Inferior parietal cortex (tissue), 1 donor: ENCODE results near the gene C5AR2.
"Not testable (repeated sequence)": the region's sequence is repeated elsewhere in the genome, so short reads cannot be mapped to it uniquely, and the experiment has no call there.

Experiments
- DNase-seq: peaks from one replicate; pipeline ENCODE4 v3.0.0-alpha.2; 2016; ENCODE audit errors: extremely low spot score

Gene C5AR2

DNA sequence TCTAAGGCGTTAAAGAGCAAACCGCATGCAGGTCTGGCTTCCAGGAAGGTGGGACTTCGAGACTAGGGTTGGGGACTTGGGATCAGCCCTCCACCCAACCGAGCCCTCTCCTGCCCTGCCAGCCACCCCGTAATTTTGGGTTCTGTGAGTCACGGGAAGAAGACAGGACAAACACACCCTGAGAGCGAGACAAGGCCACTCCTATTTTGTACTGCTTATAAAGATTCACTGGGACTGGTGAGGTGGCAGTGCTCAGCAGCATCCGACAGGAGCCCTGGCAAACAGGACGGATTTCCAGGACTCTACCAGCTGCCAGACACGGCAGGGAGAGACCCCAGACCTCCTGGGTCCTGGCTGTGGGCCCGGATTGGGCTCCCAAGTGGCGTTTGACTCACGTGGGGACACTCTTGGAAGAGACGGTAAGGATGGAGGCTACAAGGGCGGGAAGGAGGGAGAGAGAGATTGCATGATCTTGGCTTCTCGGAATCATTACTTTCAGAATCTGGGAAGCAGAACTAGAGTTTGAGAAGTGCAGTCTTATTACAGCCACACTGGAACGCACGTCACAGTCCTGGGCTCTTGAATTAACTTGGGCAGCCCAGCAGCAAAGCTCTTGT, at the start of gene C5AR2:
Gene C5AR2 (plus strand): TSS at position 245 of the 617 bp plus-strand sequence. CDS start 8,625 bp downstream, outside the sequence.
- DNase-seq = no peak

DNA sequence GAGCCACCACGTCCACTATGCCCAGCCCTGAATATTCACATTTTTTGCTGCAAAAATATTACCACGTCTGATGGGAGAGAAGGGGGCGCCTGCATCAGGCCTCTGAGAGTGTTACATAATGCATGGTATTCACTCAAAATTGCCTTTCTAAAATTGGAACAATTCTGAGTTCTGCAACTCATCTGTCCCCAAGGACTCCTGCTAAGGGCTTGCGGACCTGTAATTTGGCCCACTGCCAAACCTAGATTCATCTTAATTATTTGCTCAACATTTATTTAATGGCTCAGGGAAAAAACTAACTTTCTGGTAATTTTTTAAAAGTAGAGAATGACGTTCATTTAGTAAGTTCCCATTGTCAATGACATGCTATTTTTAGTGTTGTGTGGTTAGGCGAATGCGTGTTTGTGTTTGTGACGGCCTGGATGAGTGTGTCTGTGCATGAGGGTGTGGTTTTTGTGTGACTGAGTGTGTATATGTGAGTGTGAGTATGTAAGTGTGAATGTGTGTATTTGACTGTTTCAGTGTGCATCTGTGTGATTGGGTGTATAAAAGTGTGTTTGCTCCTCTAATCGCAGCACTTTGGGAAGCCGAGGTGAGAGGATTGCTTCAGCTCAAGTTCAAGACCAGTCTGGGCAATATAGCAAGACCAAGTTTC, 48.4 kb upstream of the C5AR2 start:
- DNase-seq = no peak

DNA sequence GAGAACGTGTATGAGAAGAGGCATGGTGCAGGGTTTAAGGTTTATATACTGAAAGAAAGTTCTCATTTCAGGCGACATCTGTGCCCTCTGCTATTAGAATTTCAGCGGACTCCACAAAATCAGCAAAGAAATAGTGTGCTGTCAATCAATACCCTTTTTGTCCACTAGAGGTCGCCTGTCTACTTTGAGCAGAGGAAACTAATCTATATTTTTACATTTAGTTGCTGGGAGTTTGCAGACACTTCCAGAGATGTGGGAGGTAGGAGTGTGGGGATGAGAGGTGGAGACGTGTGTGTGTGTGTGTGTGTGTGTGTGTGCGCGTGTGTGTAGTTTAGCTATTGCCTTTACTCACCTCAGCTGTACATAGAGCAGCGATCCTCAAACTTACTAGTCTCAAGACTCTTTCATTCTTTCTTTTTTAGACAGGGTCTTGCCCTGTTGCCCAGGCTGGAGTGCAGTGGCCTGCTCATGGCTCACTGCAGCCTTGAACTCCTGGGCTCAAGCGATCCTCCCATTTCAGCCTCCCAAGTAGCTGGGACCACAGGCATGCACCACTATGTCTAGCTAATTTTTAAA, 47.6 kb upstream of the C5AR2 start:
- peak; percentile 90 for DNase-seq

DNA sequence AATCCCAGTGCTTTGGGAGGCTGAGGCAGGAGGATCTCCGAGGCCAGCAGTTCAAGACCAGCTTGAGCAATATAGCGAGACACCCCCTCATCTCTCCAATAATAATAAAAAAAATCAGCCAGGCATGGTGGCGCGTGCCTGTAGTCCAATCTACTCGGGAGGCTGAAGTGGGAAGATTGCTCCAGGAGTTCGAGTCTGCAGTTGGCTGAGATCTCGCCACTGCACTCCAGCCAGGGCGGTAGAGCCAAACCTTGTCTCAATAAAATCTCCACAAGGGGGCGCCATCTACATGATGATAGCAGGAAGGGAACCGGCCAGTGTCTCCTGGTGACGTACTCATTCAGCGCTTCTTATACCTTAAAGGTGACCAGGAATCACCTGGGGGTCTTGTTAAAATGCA, 35.9 kb upstream of the C5AR2 start:
- DNase-seq = peak; percentile 92

DNA sequence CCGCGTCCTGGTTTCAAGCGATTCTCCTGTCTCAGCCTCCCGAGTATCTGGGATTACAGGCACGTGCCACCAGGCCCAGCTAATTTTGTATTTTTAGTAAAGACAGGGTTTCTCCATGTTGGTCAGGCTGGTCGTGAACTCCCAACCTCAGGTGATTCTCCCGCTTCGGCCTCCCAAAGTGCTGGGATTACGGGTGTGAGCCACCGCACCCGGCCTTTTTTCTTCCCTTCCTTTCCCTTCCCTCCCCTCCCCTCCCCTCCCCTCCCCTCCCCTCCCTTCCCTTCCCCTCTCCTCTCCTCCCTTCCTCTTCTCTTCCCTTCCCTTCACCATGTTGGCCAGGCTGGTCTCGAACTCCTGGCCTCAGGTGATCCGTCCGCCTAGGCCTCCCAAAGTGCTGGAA, 31.1 kb upstream of the C5AR2 start:
- DNase-seq = not testable (repeated sequence)

DNA sequence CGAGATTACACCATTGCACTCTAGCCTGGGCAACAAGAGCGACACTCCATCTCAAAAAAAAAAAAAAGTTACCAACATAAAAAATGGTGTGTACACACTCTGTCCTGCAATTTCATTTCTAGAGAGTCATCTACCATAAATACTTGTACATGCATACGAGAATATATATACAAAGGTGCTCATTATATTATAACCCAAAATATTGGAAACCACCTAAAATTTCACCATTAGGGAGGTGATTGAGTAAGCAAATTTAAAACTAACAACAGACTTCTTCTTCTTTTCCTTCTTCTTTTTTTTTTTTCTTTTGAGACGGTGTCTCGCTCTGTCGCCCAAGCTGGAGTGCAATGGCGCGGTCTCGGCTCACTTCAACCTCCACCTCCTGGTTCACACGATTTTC, 29.7 kb upstream of the C5AR2 start:
- DNase-seq = no peak

DNA sequence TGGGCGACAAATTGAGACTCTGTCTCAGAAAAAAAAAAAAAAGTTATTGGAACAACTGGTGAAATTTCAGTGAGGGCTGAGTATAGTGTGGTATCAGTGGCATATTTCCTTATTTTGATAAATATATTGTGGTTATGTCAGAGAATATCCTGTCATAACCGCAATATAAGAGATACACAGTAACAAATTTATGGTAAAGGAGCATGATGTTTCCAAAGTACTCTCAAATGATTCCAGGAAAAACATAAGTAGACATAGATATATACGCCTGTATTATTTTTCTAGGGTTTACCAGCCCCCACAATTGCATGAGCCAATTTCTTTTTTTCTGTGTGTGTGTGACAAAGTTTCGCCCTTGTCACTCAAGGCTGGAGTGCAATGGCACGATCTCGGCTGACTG, 28.0 kb upstream of the C5AR2 start:
- DNase-seq = no peak

DNA sequence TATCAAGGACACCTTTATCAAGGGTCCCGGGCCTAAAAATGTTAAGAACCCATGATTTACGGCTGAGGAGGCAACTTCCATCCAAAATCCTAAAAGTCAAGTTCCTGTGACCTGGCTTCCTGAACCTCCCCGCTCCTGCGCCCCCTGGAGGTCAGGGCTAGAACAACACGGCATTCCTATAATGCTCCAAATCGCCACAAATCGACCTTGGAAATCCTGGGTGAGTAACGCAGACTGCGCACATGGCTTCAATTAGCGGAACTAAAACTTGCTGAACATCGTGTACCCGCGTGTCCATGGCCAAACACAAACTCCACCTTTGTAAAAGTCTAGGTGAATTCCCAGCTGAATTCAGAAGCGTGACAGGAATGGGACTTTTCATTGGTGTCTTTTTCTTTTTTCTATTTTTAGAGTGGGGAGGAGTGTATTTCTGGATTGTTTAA, 26.6 kb upstream of the C5AR2 start:
- DNase-seq = peak; percentile 60

DNA sequence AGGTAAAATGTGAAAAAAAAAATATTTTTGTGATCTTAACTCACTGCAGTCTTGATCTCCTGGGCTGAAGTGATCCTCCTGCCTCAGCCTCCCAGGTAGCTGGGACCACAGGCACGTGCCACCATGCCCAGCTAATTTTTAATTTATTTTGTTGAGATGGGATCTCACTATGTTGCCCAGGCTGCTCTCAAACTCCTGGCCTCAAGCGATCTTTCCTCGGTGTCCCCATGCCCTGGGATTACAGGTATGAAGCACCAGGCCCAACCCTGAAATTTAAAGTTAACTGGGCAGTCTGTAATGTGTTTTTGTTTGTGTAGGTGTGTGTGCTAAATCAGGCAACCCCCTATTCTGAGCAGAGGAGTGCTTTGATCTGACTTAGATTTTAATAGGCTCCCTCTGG, 25.7 kb upstream of the C5AR2 start:
- DNase-seq = no peak

DNA sequence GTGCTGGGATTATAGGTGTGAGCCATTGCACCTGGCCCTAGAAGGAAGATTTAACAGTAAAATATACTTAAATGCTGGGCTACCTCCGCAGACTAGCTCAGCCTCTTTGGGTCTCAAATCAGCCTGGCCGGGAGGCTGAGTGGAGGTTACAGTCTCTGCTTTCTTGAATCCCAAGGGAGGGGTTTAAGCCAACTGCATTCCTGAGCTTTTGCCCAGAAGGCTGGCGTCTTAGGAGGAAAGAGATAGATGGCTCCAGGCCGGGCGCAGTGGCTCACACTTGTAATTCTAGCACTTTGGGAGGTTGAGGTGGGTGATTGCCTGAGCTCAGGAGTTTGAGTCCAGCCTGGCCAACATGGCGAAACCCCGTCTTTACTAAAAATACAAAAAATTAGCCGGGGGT, 22.9 kb upstream of the C5AR2 start:
- no peak for DNase-seq

DNA sequence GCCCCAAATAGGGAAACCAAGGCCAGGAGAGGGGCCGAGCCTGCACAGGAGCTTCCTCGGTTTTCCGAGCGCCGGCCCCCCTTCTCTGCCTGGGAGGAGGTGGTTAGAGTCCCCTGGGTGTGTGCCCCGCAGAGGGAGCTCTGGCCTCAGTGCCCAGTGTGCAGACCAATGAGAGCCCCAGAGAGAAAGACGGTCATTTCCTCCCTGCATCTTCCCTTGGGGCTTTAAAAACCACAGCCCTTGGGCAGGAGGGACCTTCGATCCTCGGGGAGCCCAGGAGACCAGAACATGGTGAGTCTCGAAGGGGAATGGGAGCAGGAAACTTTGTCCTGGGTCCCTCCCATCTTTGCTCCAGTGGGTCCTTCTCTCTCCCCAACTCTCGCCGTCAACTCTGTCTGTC, 22.4 kb upstream of the C5AR2 start, which contains the start of gene C5AR1:
Gene C5AR1 (plus strand): TSS at position 254 of the 400 bp plus-strand sequence. CDS start 35 bp downstream, at position 289.
- no peak for DNase-seq

DNA sequence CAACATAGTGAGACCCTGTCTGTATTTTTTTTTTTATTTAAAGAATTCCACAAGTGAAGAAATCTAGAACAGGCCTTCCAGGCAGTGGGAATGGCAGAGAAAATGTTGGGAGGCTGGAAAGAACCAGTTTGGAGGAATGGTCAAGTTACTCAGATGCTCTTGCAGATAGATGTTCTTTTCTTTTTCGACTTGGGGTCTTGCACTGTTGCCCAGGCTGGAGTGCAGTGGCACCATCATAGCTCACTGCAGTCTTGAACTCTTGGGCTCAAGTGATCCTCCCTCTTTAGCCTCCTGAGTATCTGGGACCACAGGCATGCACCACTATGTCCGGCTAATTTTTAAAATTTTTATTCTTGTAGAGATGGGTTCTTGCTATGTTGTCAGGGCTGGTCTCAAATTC, 21.7 kb upstream of the C5AR2 start:
- DNase-seq = no peak

DNA sequence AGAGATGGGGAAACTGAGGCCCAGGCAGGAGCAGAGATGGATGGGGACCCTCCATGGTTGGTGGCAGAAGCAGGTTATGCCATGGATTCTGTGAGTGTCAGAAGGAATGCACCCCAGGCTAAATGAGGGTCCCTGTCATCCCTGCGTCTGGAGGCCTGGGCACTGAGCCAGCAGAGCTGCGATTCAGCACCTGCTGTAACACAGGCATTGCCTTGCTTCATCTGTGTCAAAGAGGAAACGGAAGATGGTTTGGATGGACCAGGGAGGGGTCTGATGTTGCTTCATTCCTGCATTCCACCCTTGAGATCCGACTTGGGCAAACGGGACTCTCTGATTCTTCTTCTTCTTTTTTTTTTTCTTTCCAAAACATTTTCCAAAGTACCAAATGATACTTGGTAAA, 21.2 kb upstream of the C5AR2 start:
- DNase-seq = no peak

DNA sequence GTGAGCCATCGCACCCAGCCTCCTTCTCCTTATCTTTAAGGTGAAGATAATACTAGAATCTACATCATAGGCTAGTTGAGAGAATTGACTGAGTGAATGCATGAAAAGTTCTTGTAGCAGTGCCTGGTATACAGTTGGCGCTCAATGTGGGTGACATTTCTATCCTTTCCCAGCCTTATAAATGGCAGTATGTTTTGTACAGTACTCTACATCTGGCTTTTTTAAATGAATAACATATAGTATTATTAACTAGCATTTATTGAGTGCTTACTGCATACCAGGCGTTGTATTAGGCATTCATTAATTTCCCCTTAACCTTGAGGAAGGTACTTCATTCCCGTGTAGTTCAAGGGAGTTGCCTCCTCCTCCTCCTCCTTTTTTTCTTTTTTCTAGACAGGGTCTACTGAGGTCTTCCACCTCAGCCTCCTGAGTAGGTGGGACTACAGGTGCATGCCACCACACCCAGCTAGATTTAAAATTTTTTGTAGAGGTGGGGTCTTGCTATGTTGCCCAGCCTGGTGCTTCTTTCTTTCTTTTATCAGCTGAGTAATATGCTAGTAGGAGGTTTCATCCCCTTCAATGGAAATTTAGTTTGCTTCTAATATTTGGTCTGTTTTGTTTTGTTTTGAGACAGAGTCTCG, 19.5 kb upstream of the C5AR2 start:
- no peak for DNase-seq

DNA sequence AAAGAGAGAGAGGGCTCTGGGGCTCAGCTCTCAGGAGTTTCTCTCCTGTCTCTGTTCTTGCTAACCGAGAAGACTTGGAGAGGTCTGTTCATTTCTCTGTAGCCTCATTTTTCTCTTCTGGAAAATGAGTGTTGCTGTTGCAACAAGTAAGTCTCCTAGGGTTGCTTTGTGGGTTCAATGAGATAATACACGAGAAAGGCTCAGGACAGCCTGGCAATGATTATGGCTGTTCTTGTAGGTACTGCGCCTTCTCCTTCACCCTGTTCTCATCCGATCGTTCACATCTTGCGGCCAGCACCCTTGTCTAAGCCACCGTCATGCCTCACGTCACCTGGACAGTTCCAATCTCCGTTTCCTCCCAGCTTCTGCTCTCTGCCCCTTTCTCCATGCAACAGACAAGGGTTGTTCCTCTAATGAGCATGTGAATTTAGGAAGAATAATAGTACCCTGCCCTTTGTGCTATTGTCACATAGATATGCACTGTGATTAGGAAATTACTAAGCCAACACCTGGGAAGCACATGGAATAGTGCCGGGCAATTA, 18.1 kb upstream of the C5AR2 start:
- DNase-seq = no peak

DNA sequence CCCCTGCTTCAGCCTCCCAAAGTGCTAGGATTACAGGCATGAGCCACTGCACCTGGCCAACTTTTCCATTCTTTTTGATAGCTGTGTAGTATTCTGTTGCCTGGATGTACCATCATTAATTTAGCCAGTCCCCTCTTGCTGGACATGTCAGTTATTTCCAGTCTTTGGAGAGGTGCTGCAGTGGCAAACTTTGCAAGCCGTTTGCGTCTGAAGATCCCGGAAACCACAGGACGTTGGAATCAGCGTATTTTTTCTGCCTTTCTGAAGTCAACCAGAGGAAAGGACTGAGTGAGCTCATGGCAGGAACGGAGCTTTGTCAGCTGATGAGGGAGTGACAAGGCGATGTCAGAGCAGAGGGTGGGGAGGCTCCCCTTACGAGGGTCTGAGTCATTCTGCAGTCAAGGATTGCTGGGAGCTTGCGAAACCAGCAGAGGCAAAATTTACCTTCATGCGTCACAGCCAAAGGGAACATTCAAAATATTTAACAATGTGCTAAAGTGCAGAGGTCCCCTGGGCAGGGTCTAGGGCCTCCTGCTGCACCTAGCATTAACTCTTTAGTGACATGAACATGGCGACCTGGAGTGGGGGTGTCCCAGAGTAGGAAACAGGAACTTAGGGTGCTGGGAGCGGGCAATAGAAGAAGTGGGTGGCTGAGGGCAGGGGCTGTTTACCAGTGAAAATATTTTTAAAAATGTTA, 16.7 kb upstream of the C5AR2 start:
- peak; percentile 36 for DNase-seq

DNA sequence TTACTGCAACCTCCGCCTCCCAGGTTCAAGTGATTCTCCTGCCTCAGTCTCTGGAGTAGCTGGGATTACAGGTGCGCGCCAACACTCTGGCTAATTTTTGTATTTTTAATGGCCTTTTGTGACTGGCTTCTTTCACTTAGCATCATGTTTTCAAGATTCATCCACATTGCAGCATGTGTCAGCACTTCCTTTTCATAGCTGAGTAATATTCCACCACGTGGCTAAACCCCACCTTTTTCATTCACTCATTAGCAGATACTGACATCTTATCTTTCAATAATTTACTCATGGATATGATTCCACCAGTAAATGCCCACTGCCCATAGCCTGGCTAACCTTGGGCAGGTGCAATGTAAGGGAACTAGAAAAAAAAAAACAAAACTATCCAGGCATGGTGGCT, 15.5 kb upstream of the C5AR2 start:
- no peak for DNase-seq

DNA sequence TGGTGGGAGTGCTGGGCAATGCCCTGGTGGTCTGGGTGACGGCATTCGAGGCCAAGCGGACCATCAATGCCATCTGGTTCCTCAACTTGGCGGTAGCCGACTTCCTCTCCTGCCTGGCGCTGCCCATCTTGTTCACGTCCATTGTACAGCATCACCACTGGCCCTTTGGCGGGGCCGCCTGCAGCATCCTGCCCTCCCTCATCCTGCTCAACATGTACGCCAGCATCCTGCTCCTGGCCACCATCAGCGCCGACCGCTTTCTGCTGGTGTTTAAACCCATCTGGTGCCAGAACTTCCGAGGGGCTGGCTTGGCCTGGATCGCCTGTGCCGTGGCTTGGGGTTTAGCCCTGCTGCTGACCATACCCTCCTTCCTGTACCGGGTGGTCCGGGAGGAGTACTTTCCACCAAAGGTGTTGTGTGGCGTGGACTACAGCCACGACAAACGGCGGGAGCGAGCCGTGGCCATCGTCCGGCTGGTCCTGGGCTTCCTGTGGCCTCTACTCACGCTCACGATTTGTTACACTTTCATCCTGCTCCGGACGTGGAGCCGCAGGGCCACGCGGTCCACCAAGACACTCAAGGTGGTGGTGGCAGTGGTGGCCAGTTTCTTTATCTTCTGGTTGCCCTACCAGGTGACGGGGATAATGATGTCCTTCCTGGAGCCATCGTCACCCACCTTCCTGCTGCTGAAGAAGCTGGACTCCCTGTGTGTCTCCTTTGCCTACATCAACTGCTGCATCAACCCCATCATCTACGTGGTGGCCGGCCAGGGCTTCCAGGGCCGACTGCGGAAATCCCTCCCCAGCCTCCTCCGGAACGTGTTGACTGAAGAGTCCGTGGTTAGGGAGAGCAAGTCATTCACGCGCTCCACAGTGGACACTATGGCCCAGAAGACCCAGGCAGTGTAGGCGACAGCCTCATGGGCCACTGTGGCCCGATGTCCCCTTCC, 11.8 kb upstream of the C5AR2 start:
- DNase-seq = no peak

DNA sequence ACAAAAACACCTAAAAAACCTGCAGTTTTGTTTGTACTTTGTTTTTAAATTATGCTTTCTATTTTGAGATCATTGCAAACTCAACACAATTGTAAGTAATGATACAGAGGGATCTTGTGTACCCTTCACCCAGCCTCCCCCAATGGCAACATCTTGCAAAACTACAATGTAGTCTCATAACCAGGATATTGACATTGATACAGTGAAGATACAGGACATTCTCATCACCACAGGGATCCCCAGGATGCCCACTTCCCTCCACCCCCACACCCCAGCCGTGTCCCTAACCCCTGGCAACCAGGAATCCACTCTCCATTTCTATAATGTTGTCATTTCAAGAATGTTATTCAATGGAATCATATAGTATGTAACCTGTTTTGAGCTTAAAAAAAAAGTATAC, 10.3 kb upstream of the C5AR2 start:
- DNase-seq = no peak

DNA sequence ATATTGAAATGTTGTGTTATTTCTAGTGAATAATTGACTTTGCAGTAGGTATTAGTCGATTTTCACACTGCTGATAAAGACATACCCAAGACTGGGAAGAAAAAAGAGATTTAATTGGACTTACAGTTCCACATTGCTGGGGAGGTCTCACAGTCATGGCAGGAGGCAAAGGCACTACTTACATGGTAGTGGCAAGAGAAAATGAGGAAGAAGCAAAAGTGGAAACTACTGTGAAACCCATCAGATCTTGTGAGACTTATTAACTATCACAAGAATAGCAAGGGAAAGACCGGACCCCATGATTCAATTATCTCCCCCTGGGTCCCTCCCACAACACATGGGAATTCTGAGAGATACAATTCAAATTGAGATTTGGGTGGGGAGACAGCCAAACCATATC, 9.9 kb upstream of the C5AR2 start:
- no peak for DNase-seq

DNA sequence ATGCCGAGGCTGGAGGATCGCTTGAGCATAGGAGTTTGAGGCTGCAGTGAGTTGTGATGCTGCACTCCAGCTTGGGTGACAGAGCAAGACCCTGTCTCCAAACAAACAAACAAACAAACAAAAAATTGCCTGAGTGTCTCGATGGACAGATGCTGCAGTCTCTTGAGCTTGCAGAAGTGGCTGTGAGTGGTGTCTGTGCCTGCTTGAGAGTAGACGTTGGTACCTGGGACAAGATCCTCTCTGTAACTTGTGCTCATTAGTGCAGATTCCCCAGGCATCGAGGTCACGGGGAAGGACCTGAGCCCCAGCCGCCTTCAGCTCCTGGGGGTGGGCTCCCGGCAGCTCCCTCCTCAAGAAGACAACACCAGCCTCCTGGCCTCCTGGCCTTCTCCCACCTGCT, 8.6 kb upstream of the C5AR2 start:
- DNase-seq = no peak
